ENCODE measurements around the gene WFDC5. TPM values are rescaled to one million over a fixed set of nuclear protein-coding genes. Genes with fewer than 3 reads are reported as not detected.

Gene WFDC5
- polyA plus RNA-seq, 1 experiment = not detected

GRCh38 chr20:45070932-45071632 lies 43.9 kb downstream of the WFDC5 start:
- DNase-seq (ENCODE audit: low read depth, low spot score) = no peak
- H3K4me3 ChIP-seq (ENCODE audit: low read depth, low read length) = no peak overlapping the region

GRCh38 chr20:45069261-45069660 lies 45.7 kb downstream of the WFDC5 start:
- no peak overlapping the region for H3K4me3 ChIP-seq (ENCODE audit: low read depth, low read length)
- ChIA-PET POLR2A (no interaction called here), CTCF (interaction anchor here (0.5 to 4.2 kb wide), 3 partner anchors 25 to 372 kb away, joined by 3 to 44 read pairs (median 32); no protein-coding TSS in a partner anchor)
- DNase-seq (ENCODE audit: low read depth, low spot score) = no peak
- H3K27ac ChIP-seq (ENCODE audit: low read depth, low read length) = no peak overlapping the region
- 0 out of 2 replicates have a peak, but pooled peaks cover 3% of the 10 kb centered on the region for H3K9me3 ChIP-seq (ENCODE audit: control insufficient read depth, insufficient read depth, low read length)
- no peaks in the 10 kb centered on the region for H3K27me3 ChIP-seq (ENCODE audit: control insufficient read depth, insufficient read depth, low read length)
- TF ChIP-seq CTCF (IDR thresholded peaks at IDR 0.05; ENCODE audit: low read depth, low read length) = no peak

More at GRCh38 chr20:45070932-45071632, 43.9 kb downstream of the WFDC5 start:
- TF ChIP-seq CTCF (IDR thresholded peaks at IDR 0.05; ENCODE audit: low read depth, low read length) = no peak
- H3K9me3 ChIP-seq (ENCODE audit: control insufficient read depth, insufficient read depth, low read length) = 0 out of 2 replicates have a peak, but pooled peaks cover 3% of the 10 kb centered on the region
- H3K27me3 ChIP-seq (ENCODE audit: control insufficient read depth, insufficient read depth, low read length) = no peaks in the 10 kb centered on the region
- POLR2A ChIA-PET = interaction anchor here (0.5 kb wide), 1 partner anchor 186 kb away, joined by 3 read pairs; the partner anchor contains the start of gene YWHAB
- H3K27ac ChIP-seq (ENCODE audit: low read depth, low read length) = no peak overlapping the region
- CTCF ChIA-PET = interaction anchor here (0.6 to 4.2 kb wide), 12 partner anchors 8 to 230 kb away, joined by 3 to 44 read pairs (median 4); no protein-coding TSS in a partner anchor

GRCh38 chr20:45067558-45067957 lies 47.4 kb downstream of the WFDC5 start:
- H3K27me3 ChIP-seq (ENCODE audit: control insufficient read depth, insufficient read depth, low read length) = no peaks in the 10 kb centered on the region
- H3K4me3 ChIP-seq (ENCODE audit: low read depth, low read length) = no peak overlapping the region
- POLR2A ChIA-PET = no interaction called here
- no peak overlapping the region for H3K27ac ChIP-seq (ENCODE audit: low read depth, low read length)
- TF ChIP-seq CTCF (IDR thresholded peaks at IDR 0.05; ENCODE audit: low read depth, low read length) = no peak
- 0 out of 2 replicates have a peak, but pooled peaks cover 3% of the 10 kb centered on the region for H3K9me3 ChIP-seq (ENCODE audit: control insufficient read depth, insufficient read depth, low read length)
- CTCF ChIA-PET = interaction anchor here (0.8 to 1.7 kb wide), 7 partner anchors 23 to 227 kb away, joined by 3 to 14 read pairs (median 4); no protein-coding TSS in a partner anchor
- DNase-seq (ENCODE audit: low read depth, low spot score) = no peak

GRCh38 chr20:45067087-45067486 lies 47.9 kb downstream of the WFDC5 start:
- ChIA-PET POLR2A (no interaction called here), CTCF (interaction anchor here (0.8 to 1.7 kb wide), 7 partner anchors 22 to 227 kb away, joined by 3 to 14 read pairs (median 4); no protein-coding TSS in a partner anchor)
- Histone ChIP-seq H3K9me3 (ENCODE audit: control insufficient read depth, insufficient read depth, low read length) (0 out of 2 replicates have a peak, but pooled peaks cover 3% of the 10 kb centered on the region), H3K27ac (ENCODE audit: low read depth, low read length) (no peak overlapping the region), H3K27me3 (ENCODE audit: control insufficient read depth, insufficient read depth, low read length) (no peaks in the 10 kb centered on the region), H3K4me3 (ENCODE audit: low read depth, low read length) (no peak overlapping the region)
- TF ChIP-seq CTCF (IDR thresholded peaks at IDR 0.05; ENCODE audit: low read depth, low read length) = no peak
- no peak for DNase-seq (ENCODE audit: low read depth, low spot score)

GRCh38 chr20:45066372-45066771 lies 48.6 kb downstream of the WFDC5 start:
- ChIA-PET POLR2A (no interaction called here), CTCF (interaction anchor here (1.1 to 1.7 kb wide), 3 partner anchors 22 to 30 kb away, joined by 6 to 14 read pairs (median 9); no protein-coding TSS in a partner anchor)
- 0 out of 2 replicates have a peak, but pooled peaks cover 3% of the 10 kb centered on the region for H3K9me3 ChIP-seq (ENCODE audit: control insufficient read depth, insufficient read depth, low read length)
- DNase-seq (ENCODE audit: low read depth, low spot score) = no peak
- H3K27me3 ChIP-seq (ENCODE audit: control insufficient read depth, insufficient read depth, low read length) = no peaks in the 10 kb centered on the region
- H3K27ac ChIP-seq (ENCODE audit: low read depth, low read length) = no peak overlapping the region
- no peak overlapping the region for H3K4me3 ChIP-seq (ENCODE audit: low read depth, low read length)
- no peak for TF ChIP-seq CTCF (IDR thresholded peaks at IDR 0.05; ENCODE audit: low read depth, low read length)
